Activated naive CD8-positive, alpha-beta T cell treated with anti-CD3 and anti-CD28 coated beads, Interleukin-2, amount 10 ng/mL, durations not matched to agents 7 days and 5 days (primary cell): ENCODE measurements around the gene LMBR1L. TPM values are rescaled to one million over a fixed set of nuclear protein-coding genes. Genes with fewer than 3 reads are reported as not detected.

Source experiments
- ATAC-seq: fragments of 150-1000 bp; cut with Tn5 transposase; one replicate; pipeline ENCODE4 v1.10.0; 2021; ENCODE audit warnings: low read depth, moderate library complexity
- POLR2A ChIA-PET: fragments of 350-600 bp; sonication (Branson Sonifier 250); formaldehyde crosslinking; loops from one replicate; lab custom pipeline; 2021; ENCODE audit warnings: antibody characterized with exemption; lab: Charles Lee
- DNase-seq: peaks from one replicate; pipeline ENCODE4 v3.0.0; 2021
- H3K27ac Mint-ChIP-seq: one replicate; pipeline ENCODE4 v1.8.0; 2022; ENCODE audit warnings: mild to moderate bottlenecking, mixed read lengths
- H3K27me3 Mint-ChIP-seq: one replicate; pipeline ENCODE4 v1.8.0; 2022; ENCODE audit warnings: mild to moderate bottlenecking, moderate library complexity, mixed read lengths
- H3K36me3 Mint-ChIP-seq: one replicate; pipeline ENCODE4 v1.8.0; 2021; ENCODE audit warnings: mild to moderate bottlenecking, mixed read lengths
- H3K4me1 Mint-ChIP-seq: one replicate; pipeline ENCODE4 v1.8.0; 2021; ENCODE audit warnings: mixed read lengths
- H3K4me3 Mint-ChIP-seq: one replicate; pipeline ENCODE4 v1.8.0; 2022; ENCODE audit warnings: mild to moderate bottlenecking, moderate library complexity, mixed read lengths
- H3K9me3 Mint-ChIP-seq: one replicate; pipeline ENCODE4 v1.8.0; 2021; ENCODE audit warnings: mixed read lengths
- total RNA-seq, 2 experiments: library from RNA; stranded (reverse); gene quantifications; one replicate each; pipeline ENCODE4 v1.2.3, GENCODE V29; 2021

Gene LMBR1L
- total RNA-seq, 2 experiments from 2014 or later: 111 to 112 TPM

- peak; percentile 19 for ATAC-seq
- DNase-seq: peak; percentile 68
- POLR2A ChIA-PET: interaction anchor here (0.8 to 2.1 kb wide), 4 partner anchors 10 to 41 kb away, joined by 3 to 7 read pairs (median 4); partner anchors contain the start of gene TUBA1B
- Mint-ChIP-seq H3K4me3 (peak overlapping the region; percentile 74), H3K27ac (no peak overlapping the region), H3K27me3 (peaks cover 57% of the 10 kb centered on the region), H3K9me3 (no peaks in the 10 kb centered on the region), H3K4me1 (peaks cover 53% of the 10 kb centered on the region), H3K36me3 (peaks cover 2% of the 10 kb centered on the region)
Observed at GRCh38 chr12:49089821-49090773, 20.6 kb downstream of the LMBR1L start.

- Mint-ChIP-seq H3K4me3 (peak overlapping the region; percentile 15), H3K4me1 (peaks cover 55% of the 10 kb centered on the region), H3K27me3 (peaks cover 50% of the 10 kb centered on the region), H3K9me3 (no peaks in the 10 kb centered on the region), H3K27ac (no peak overlapping the region), H3K36me3 (no peaks in the 10 kb centered on the region)
- DNase-seq (no peak), ATAC-seq (no peak)
- POLR2A ChIA-PET: interaction anchor here (0.5 to 3.2 kb wide), 12 partner anchors 9 to 175 kb away, joined by 3 to 30 read pairs (median 4); partner anchors contain the start of genes RHEBL1, TUBA1A, TUBA1B and TUBA1C
Observed at GRCh38 chr12:49088932-49089330, 21.7 kb downstream of the LMBR1L start.

GRCh38 chr12:49088150-49088931, 22.3 kb downstream of the LMBR1L start:
- DNase-seq (peak; percentile 69), ATAC-seq (peak; percentile 86)
- POLR2A ChIA-PET: interaction anchor here (0.5 to 3.2 kb wide), 11 partner anchors 10 to 176 kb away, joined by 3 to 30 read pairs (median 4); partner anchors contain the start of genes RHEBL1, TUBA1A, TUBA1B and TUBA1C
- H3K27me3 Mint-ChIP-seq: peaks cover 44% of the 10 kb centered on the region
- H3K36me3 Mint-ChIP-seq: no peaks in the 10 kb centered on the region
- no peak overlapping the region for H3K27ac Mint-ChIP-seq
- no peaks in the 10 kb centered on the region for H3K9me3 Mint-ChIP-seq
- H3K4me1 Mint-ChIP-seq: peaks cover 49% of the 10 kb centered on the region
- peak overlapping the region; percentile 46 for H3K4me3 Mint-ChIP-seq

GRCh38 chr12:49086116-49086515, 24.5 kb downstream of the LMBR1L start:
- Mint-ChIP-seq H3K36me3 (no peaks in the 10 kb centered on the region), H3K9me3 (no peaks in the 10 kb centered on the region), H3K27me3 (peaks cover 23% of the 10 kb centered on the region), H3K4me1 (peaks cover 41% of the 10 kb centered on the region), H3K27ac (no peak overlapping the region), H3K4me3 (no peak overlapping the region)
- POLR2A ChIA-PET: interaction anchor here (1.0 to 3.2 kb wide), 5 partner anchors 13 to 66 kb away, joined by 3 to 30 read pairs (median 8); partner anchors contain the start of genes RHEBL1 and TUBA1B
- no peak for ATAC-seq
- DNase-seq: no peak

- Mint-ChIP-seq H3K27me3 (peaks cover 11% of the 10 kb centered on the region), H3K4me1 (peaks cover 28% of the 10 kb centered on the region), H3K4me3 (no peak overlapping the region), H3K9me3 (no peaks in the 10 kb centered on the region), H3K27ac (no peak overlapping the region), H3K36me3 (no peaks in the 10 kb centered on the region)
- POLR2A ChIA-PET: interaction anchor here (1.2 to 1.4 kb wide), 2 partner anchors 46 to 154 kb away, joined by 5 to 8 read pairs; partner anchors contain the start of gene TUBA1B
- ATAC-seq (no peak), DNase-seq (no peak)
Observed at GRCh38 chr12:49084438-49084837, 26.2 kb downstream of the LMBR1L start.

- Mint-ChIP-seq H3K4me3 (no peak overlapping the region), H3K36me3 (no peaks in the 10 kb centered on the region), H3K27me3 (peaks cover 3% of the 10 kb centered on the region), H3K9me3 (no peaks in the 10 kb centered on the region), H3K4me1 (peaks cover 2% of the 10 kb centered on the region), H3K27ac (no peak overlapping the region)
- DNase-seq (no peak), ATAC-seq (no peak)
- POLR2A ChIA-PET: interaction anchor here (0.7 kb wide), 1 partner anchor 9 kb away, joined by 3 read pairs; no protein-coding TSS in a partner anchor
Observed at GRCh38 chr12:49079793-49080192, 30.9 kb downstream of the LMBR1L start.

- Mint-ChIP-seq H3K4me1 (peaks cover 20% of the 10 kb centered on the region), H3K27me3 (no peaks in the 10 kb centered on the region), H3K27ac (peak overlapping the region; percentile 15), H3K9me3 (no peaks in the 10 kb centered on the region), H3K36me3 (no peaks in the 10 kb centered on the region), H3K4me3 (no peak overlapping the region)
- ATAC-seq (no peak), DNase-seq (no peak)
- POLR2A ChIA-PET: interaction anchor here (1.9 kb wide), 2 partner anchors 11 to 117 kb away, joined by 5 to 17 read pairs; partner anchors contain the start of gene KMT2D
Observed at GRCh38 chr12:49070971-49071370, 39.7 kb downstream of the LMBR1L start.

- Mint-ChIP-seq H3K4me3 (peak within 1 kb of the TSS; percentile 92), H3K4me1 (peaks cover 20% of the 10 kb centered on the region), H3K27ac (peak within 1 kb of the TSS; percentile 79), H3K27me3 (no peaks in the 10 kb centered on the region), H3K9me3 (no peaks in the 10 kb centered on the region), H3K36me3 (no peaks in the 10 kb centered on the region)
- ATAC-seq (peak; percentile 100), DNase-seq (peak; percentile 99)
- POLR2A ChIA-PET: interaction anchor here (0.8 to 2.8 kb wide), 17 partner anchors 10 to 218 kb away, joined by 3 to 43 read pairs (median 5); partner anchors contain the start of genes ARF3, DDX23, DHH and KMT2D
Observed at GRCh38 chr12:49069507-49070346, 40.9 kb downstream of the LMBR1L start, which contains the start of gene RHEBL1. RHEBL1 (minus strand) TSS chr12:49069979; CDS start chr12:49069785, 194 bp downstream.

- POLR2A ChIA-PET: interaction anchor here (1.0 to 2.8 kb wide), 11 partner anchors 9 to 217 kb away, joined by 3 to 43 read pairs (median 5); partner anchors contain the start of genes ARF3, DDX23, KMT2D and TUBA1B
- Mint-ChIP-seq H3K9me3 (no peaks in the 10 kb centered on the region), H3K4me1 (peaks cover 22% of the 10 kb centered on the region), H3K27me3 (no peaks in the 10 kb centered on the region), H3K36me3 (no peaks in the 10 kb centered on the region), H3K4me3 (peak overlapping the region; percentile 92), H3K27ac (peak overlapping the region; percentile 79)
- DNase-seq (no peak), ATAC-seq (no peak)
Observed at GRCh38 chr12:49068879-49069506, 41.7 kb downstream of the LMBR1L start.

GRCh38 chr12:49066120-49066519, 44.5 kb downstream of the LMBR1L start:
- H3K4me3 Mint-ChIP-seq: no peak overlapping the region
- peaks cover 20% of the 10 kb centered on the region for H3K4me1 Mint-ChIP-seq
- DNase-seq (no peak), ATAC-seq (no peak)
- H3K27ac Mint-ChIP-seq: no peak overlapping the region
- no peaks in the 10 kb centered on the region for H3K9me3 Mint-ChIP-seq
- POLR2A ChIA-PET: interaction anchor here (1.0 kb wide), 1 partner anchor 65 kb away, joined by 4 read pairs; no protein-coding TSS in a partner anchor
- no peaks in the 10 kb centered on the region for H3K27me3 Mint-ChIP-seq
- no peaks in the 10 kb centered on the region for H3K36me3 Mint-ChIP-seq

GRCh38 chr12:49064767-49065152, 45.9 kb downstream of the LMBR1L start:
- H3K36me3 Mint-ChIP-seq: no peaks in the 10 kb centered on the region
- H3K9me3 Mint-ChIP-seq: no peaks in the 10 kb centered on the region
- ATAC-seq: no peak
- H3K4me1 Mint-ChIP-seq: peaks cover 17% of the 10 kb centered on the region
- no peak overlapping the region for H3K4me3 Mint-ChIP-seq
- no peak for DNase-seq
- H3K27me3 Mint-ChIP-seq: no peaks in the 10 kb centered on the region
- POLR2A ChIA-PET: interaction anchor here (0.6 to 3.0 kb wide), 8 partner anchors 16 to 170 kb away, joined by 3 to 21 read pairs (median 6); partner anchors contain the start of genes LMBR1L, TUBA1A and TUBA1B
- no peak overlapping the region for H3K27ac Mint-ChIP-seq
